Peyer's patch (tissue), 4 donors: ENCODE measurements around the gene THUMPD2.

ENCODE experiments used
- CTCF ChIP-seq, 6 experiments: fragments of 450-650 bp in 4 of 6; fragments of 200-600 bp in 2 of 6; sonication (generic) in 1 of 6; IDR thresholded peaks; one replicate each; pipeline ENCODE4 v1.5.1; 2017 to 2019; ENCODE audit warnings: antibody characterized with exemption in 6 of 6, mild to moderate bottlenecking in 3 of 6, moderate library complexity in 1 of 6
- POLR2A ChIP-seq, 2 donors: fragments of 450-650 bp; IDR thresholded peaks; one replicate each; pipeline ENCODE4 v1.5.1; 2017; ENCODE audit warnings: antibody characterized with exemption in 2 of 2, mild to moderate bottlenecking in 2 of 2, moderate library complexity in 2 of 2

GRCh38 chr2:39782591-39782990, 3.5 kb upstream of the THUMPD2 start:
- TF ChIP-seq CTCF (IDR thresholded peaks at IDR 0.05), result no peak
- TF ChIP-seq POLR2A (IDR thresholded peaks at IDR 0.05), result no peak
